Naive thymus-derived CD8-positive, alpha-beta T cell (primary cell): ENCODE data around the gene F10. TPM values are rescaled to one million over a fixed set of nuclear protein-coding genes. Genes with fewer than 3 reads are reported as not detected.
A peak's percentile ranks its signal among the peaks of the same experiment; 100 is the strongest.
"Not testable (repeated sequence)": the region's sequence is repeated elsewhere in the genome, so short reads cannot be mapped to it uniquely, and the experiment has no call there.

ENCODE experiments used
- ATAC-seq, 2 donors: fragments of 150-1000 bp; cut with Tn5 transposase in 1 of 2; sonication (Bioruptor Pico), chemical (Tn5 transposase) in 1 of 2; 1 replicate in 1 of 2; 2 replicates in 1 of 2; pipeline ENCODE4 v1.10.0; 2021; ENCODE audit warnings: mild to moderate bottlenecking in 2 of 2, moderate library complexity in 2 of 2
- POLR2A ChIA-PET: fragments of 350-600 bp; sonication (Branson Sonifier 250); formaldehyde crosslinking; loops from one replicate; lab custom pipeline; 2021; ENCODE audit warnings: antibody characterized with exemption; lab: Charles Lee
- DNase-seq, 10 donors: peaks; one replicate each; pipeline versions ENCODE4 v3.0.0 to v3.0.0-alpha.2; 2020 to 2022
- H3K27ac Mint-ChIP-seq, 10 donors: one replicate each; pipeline ENCODE4 v1.8.0; 2020 to 2022; ENCODE audit warnings: mild to moderate bottlenecking in 10 of 10, mixed read lengths in 10 of 10, moderate library complexity in 4 of 10, inconsistent platforms in 1 of 10
- H3K27me3 Mint-ChIP-seq, 5 donors: one replicate each; pipeline ENCODE4 v1.8.0; 2021 to 2022; ENCODE audit warnings: mixed read lengths in 5 of 5
- H3K36me3 Mint-ChIP-seq, 3 donors: one replicate each; pipeline ENCODE4 v1.8.0; 2020 to 2022; ENCODE audit warnings: mixed read lengths in 3 of 3, mild to moderate bottlenecking in 2 of 3, inconsistent platforms in 1 of 3
- H3K4me1 Mint-ChIP-seq, 4 donors: one replicate each; pipeline ENCODE4 v1.8.0; 2021 to 2022; ENCODE audit warnings: mixed read lengths in 4 of 4
- H3K4me3 Mint-ChIP-seq, 10 donors: one replicate each; pipeline ENCODE4 v1.8.0; 2020 to 2022; ENCODE audit warnings: mild to moderate bottlenecking in 10 of 10, mixed read lengths in 10 of 10, moderate library complexity in 6 of 10, inconsistent platforms in 1 of 10
- H3K9me3 Mint-ChIP-seq, 9 donors: one replicate each; pipeline ENCODE4 v1.8.0; 2020 to 2022; ENCODE audit warnings: mixed read lengths in 9 of 9, mild to moderate bottlenecking in 3 of 9, inconsistent platforms in 1 of 9, moderate library complexity in 1 of 9
- polyA plus RNA-seq, 3 donors: library from polyadenylated mRNA; unstranded; fragments of 300-500 nt; fragmentation: Illumina TruSeq; gene quantifications; one replicate each; pipeline ENCODE4 v1.2.3, GENCODE V29; 2021
- total RNA-seq, 8 experiments: library from RNA in 2 of 8; stranded (reverse) in 2 of 8; gene quantifications; one replicate each; pipeline ENCODE4 v1.2.3 and lab custom pipeline; 2021 to 2026

F10 gene
- total RNA-seq (not detected), polyA plus RNA-seq (not detected), total RNA-seq (lab: John Stamatoyannopoulos, UW) (0 to 0.07 (median 0) reads per million in 6 experiments)

GRCh38 chr13:113122550-113123225 lies at the start of gene F10:
TSS of gene F10 (plus strand) at chr13:113122799. CDS start at chr13:113122856, 57 bp downstream.
- no peaks in the 10 kb centered on the region for H3K9me3 Mint-ChIP-seq
- DNase-seq = no peak
- H3K27ac Mint-ChIP-seq = no peak within 1 kb of the TSS
- H3K4me3 Mint-ChIP-seq = no peak within 1 kb of the TSS
- POLR2A ChIA-PET = no interaction called here
- H3K36me3 Mint-ChIP-seq = no peaks in the 10 kb centered on the region
- ATAC-seq = no peak
- no peaks in the 10 kb centered on the region for H3K4me1 Mint-ChIP-seq
- H3K27me3 Mint-ChIP-seq = peaks cover 5 to 48% (median 25%) of the 10 kb centered on the region in 5 donors

GRCh38 chr13:113073942-113074341 lies 48.7 kb upstream of the F10 start:
- Mint-ChIP-seq H3K4me1 (no peaks in the 10 kb centered on the region), H3K27ac (no peak overlapping the region), H3K36me3 (peaks cover 14 to 55% (median 30%) of the 10 kb centered on the region in 3 donors), H3K27me3 (no peaks in the 10 kb centered on the region), H3K9me3 (peaks cover 0 to 17% (median 3%) of the 10 kb centered on the region in 9 donors), H3K4me3 (no peak overlapping the region)
- ATAC-seq (no peak), DNase-seq (no peak)
- POLR2A ChIA-PET = no interaction called here

- H3K36me3 Mint-ChIP-seq = peaks cover 14 to 56% (median 30%) of the 10 kb centered on the region in 3 donors
- H3K9me3 Mint-ChIP-seq = peaks cover 0 to 17% (median 3%) of the 10 kb centered on the region in 9 donors
- DNase-seq = no peak
- ATAC-seq = no peak
- no peak overlapping the region for H3K27ac Mint-ChIP-seq
- H3K27me3 Mint-ChIP-seq = no peaks in the 10 kb centered on the region
- H3K4me3 Mint-ChIP-seq = no peak overlapping the region
- H3K4me1 Mint-ChIP-seq = peaks cover 0 to 1% (median 0%) of the 10 kb centered on the region in 4 donors
- POLR2A ChIA-PET = no interaction called here
These were observed 48.2 kb upstream of the F10 start for GRCh38 chr13:113074401-113074800.

- peaks cover 0 to 17% (median 3%) of the 10 kb centered on the region in 9 donors for H3K9me3 Mint-ChIP-seq
- H3K27me3 Mint-ChIP-seq = no peaks in the 10 kb centered on the region
- H3K36me3 Mint-ChIP-seq = peaks cover 14 to 57% (median 30%) of the 10 kb centered on the region in 3 donors
- ATAC-seq = no peak
- POLR2A ChIA-PET = no interaction called here
- DNase-seq = no peak
- H3K4me1 Mint-ChIP-seq = peaks cover 0 to 2% (median 0%) of the 10 kb centered on the region in 4 donors
- no peak overlapping the region for H3K27ac Mint-ChIP-seq
- H3K4me3 Mint-ChIP-seq = no peak overlapping the region
These were observed 47.7 kb upstream of the F10 start for GRCh38 chr13:113074876-113075275.

- Mint-ChIP-seq H3K27ac (no peak overlapping the region), H3K4me1 (peaks cover 0 to 2% (median 0%) of the 10 kb centered on the region in 4 donors), H3K27me3 (no peaks in the 10 kb centered on the region), H3K36me3 (peaks cover 9 to 50% (median 25%) of the 10 kb centered on the region in 3 donors), H3K9me3 (peaks cover 0 to 17% (median 3%) of the 10 kb centered on the region in 9 donors), H3K4me3 (no peak overlapping the region)
- DNase-seq (no peak), ATAC-seq (no peak)
- POLR2A ChIA-PET = no interaction called here
These were observed 46.9 kb upstream of the F10 start for GRCh38 chr13:113075711-113076110.

GRCh38 chr13:113076681-113077401 lies 45.8 kb upstream of the F10 start:
- ATAC-seq (no peak), DNase-seq (peak in 1 of 10 donors; percentile 31)
- Mint-ChIP-seq H3K4me3 (no peak overlapping the region), H3K4me1 (peaks cover 0 to 2% (median 0%) of the 10 kb centered on the region in 4 donors), H3K9me3 (peaks cover 0 to 7% (median 0%) of the 10 kb centered on the region in 9 donors), H3K36me3 (peaks cover 0 to 39% (median 14%) of the 10 kb centered on the region in 3 donors), H3K27me3 (no peaks in the 10 kb centered on the region), H3K27ac (no peak overlapping the region)
- POLR2A ChIA-PET = no interaction called here

- no peaks in the 10 kb centered on the region for H3K27me3 Mint-ChIP-seq
- peaks cover 0 to 6% (median 0%) of the 10 kb centered on the region in 9 donors for H3K9me3 Mint-ChIP-seq
- H3K36me3 Mint-ChIP-seq = peaks cover 0 to 31% (median 14%) of the 10 kb centered on the region in 3 donors
- DNase-seq (peak in 1 of 10 donors; percentile 37), ATAC-seq (no peak)
- POLR2A ChIA-PET = no interaction called here
- no peak overlapping the region for H3K4me3 Mint-ChIP-seq
- no peak overlapping the region for H3K27ac Mint-ChIP-seq
- H3K4me1 Mint-ChIP-seq = peaks cover 0 to 2% (median 0%) of the 10 kb centered on the region in 4 donors
These were observed 45.0 kb upstream of the F10 start for GRCh38 chr13:113077566-113077952.

- no peak overlapping the region for H3K4me3 Mint-ChIP-seq
- no peak overlapping the region for H3K27ac Mint-ChIP-seq
- peaks cover 0 to 2% (median 0%) of the 10 kb centered on the region in 4 donors for H3K4me1 Mint-ChIP-seq
- DNase-seq (peak in 1 of 10 donors; percentile 54), ATAC-seq (no peak)
- no peaks in the 10 kb centered on the region for H3K9me3 Mint-ChIP-seq
- peaks cover 0 to 25% (median 9%) of the 10 kb centered on the region in 3 donors for H3K36me3 Mint-ChIP-seq
- POLR2A ChIA-PET = no interaction called here
- no peaks in the 10 kb centered on the region for H3K27me3 Mint-ChIP-seq
These were observed 44.4 kb upstream of the F10 start for GRCh38 chr13:113077953-113078901.

- no peak overlapping the region for H3K27ac Mint-ChIP-seq
- POLR2A ChIA-PET = no interaction called here
- DNase-seq = peak in 1 of 10 donors; percentile 45
- H3K9me3 Mint-ChIP-seq = no peaks in the 10 kb centered on the region
- peaks cover 0 to 2% (median 0%) of the 10 kb centered on the region in 4 donors for H3K4me1 Mint-ChIP-seq
- H3K4me3 Mint-ChIP-seq = no peak overlapping the region
- H3K36me3 Mint-ChIP-seq = peaks cover 0 to 27% (median 12%) of the 10 kb centered on the region in 3 donors
- H3K27me3 Mint-ChIP-seq = no peaks in the 10 kb centered on the region
- ATAC-seq = no peak
These were observed 43.5 kb upstream of the F10 start for GRCh38 chr13:113078902-113079780.

- H3K27me3 Mint-ChIP-seq, H3K27ac Mint-ChIP-seq, POLR2A ChIA-PET, DNase-seq, H3K4me1 Mint-ChIP-seq, ATAC-seq, H3K4me3 Mint-ChIP-seq, H3K9me3 Mint-ChIP-seq: not testable (repeated sequence)
- peaks cover 0 to 23% (median 10%) of the 10 kb centered on the region in 3 donors for H3K36me3 Mint-ChIP-seq
These were observed 42.9 kb upstream of the F10 start for GRCh38 chr13:113079781-113080080.

- no peak overlapping the region for H3K4me3 Mint-ChIP-seq
- peaks cover 0 to 24% (median 10%) of the 10 kb centered on the region in 3 donors for H3K36me3 Mint-ChIP-seq
- peaks cover 0 to 2% (median 0%) of the 10 kb centered on the region in 4 donors for H3K4me1 Mint-ChIP-seq
- no peaks in the 10 kb centered on the region for H3K27me3 Mint-ChIP-seq
- no peaks in the 10 kb centered on the region for H3K9me3 Mint-ChIP-seq
- DNase-seq (no peak), ATAC-seq (no peak)
- no peak overlapping the region for H3K27ac Mint-ChIP-seq
- POLR2A ChIA-PET = no interaction called here
These were observed 42.2 kb upstream of the F10 start for GRCh38 chr13:113080361-113080831.
